Uterus (tissue), 2 donors: ENCODE results near the gene GYPE.

ENCODE experiments used
- POLR2A ChIP-seq, 2 donors: fragments of 450-650 bp; IDR thresholded peaks; one replicate each; pipeline ENCODE4 v1.6.1; 2016; ENCODE audit warnings: antibody characterized with exemption in 2 of 2, mild to moderate bottlenecking in 1 of 2, moderate library complexity in 1 of 2
- TF ChIP-seq, protein P1 (sequence below), 4 experiments: fragments of 200-600 bp in 2 of 4; fragments of 450-650 bp in 2 of 4; sonication (generic) in 2 of 4; IDR thresholded peaks; one replicate each; pipeline ENCODE4 v1.5.1; 2016 to 2019; ENCODE audit warnings: antibody characterized with exemption in 4 of 4, mild to moderate bottlenecking in 2 of 4, moderate library complexity in 1 of 4

DNA sequence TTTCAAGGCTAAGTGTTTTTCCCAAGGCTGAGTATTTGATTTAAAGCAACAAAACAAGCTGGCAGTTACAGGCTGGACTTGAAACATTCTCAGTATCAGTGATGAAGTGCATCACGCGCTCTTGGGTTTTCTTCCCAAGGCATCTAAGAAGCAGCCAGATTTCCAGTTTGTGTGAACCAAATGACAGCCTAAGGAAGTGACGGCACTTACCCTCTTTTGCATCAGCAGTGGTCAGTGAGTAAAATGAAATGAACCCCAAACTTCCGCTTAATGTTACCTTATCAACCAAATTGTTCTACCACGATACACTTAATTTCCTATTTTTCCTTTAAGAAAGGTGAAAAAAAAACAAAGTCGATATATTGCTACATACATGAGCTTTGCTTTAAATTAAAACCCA, 15.8 kb upstream of the GYPE start:
- no peak for TF ChIP-seq POLR2A (IDR thresholded peaks at IDR 0.05)
- TF ChIP-seq, protein P1, sequence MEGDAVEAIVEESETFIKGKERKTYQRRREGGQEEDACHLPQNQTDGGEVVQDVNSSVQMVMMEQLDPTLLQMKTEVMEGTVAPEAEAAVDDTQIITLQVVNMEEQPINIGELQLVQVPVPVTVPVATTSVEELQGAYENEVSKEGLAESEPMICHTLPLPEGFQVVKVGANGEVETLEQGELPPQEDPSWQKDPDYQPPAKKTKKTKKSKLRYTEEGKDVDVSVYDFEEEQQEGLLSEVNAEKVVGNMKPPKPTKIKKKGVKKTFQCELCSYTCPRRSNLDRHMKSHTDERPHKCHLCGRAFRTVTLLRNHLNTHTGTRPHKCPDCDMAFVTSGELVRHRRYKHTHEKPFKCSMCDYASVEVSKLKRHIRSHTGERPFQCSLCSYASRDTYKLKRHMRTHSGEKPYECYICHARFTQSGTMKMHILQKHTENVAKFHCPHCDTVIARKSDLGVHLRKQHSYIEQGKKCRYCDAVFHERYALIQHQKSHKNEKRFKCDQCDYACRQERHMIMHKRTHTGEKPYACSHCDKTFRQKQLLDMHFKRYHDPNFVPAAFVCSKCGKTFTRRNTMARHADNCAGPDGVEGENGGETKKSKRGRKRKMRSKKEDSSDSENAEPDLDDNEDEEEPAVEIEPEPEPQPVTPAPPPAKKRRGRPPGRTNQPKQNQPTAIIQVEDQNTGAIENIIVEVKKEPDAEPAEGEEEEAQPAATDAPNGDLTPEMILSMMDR (IDR thresholded peaks at IDR 0.05) = no peak
